OCI-LY3 (cell line): ENCODE measurements around the gene UFC1.

ENCODE experiments used
- H2AFZ ChIP-seq: fragments of 200-600, 300-600 bp; shearing (Covaris generic); 2 replicates; pipeline ENCODE4 v1.6.0; 2014; ENCODE audit warnings: antibody characterized with exemption, low read depth, low read length
- H3K27ac ChIP-seq: fragments of 200-600, 300-600 bp; sonication (generic); 2 replicates; pipeline ENCODE4 v1.5.1; 2014; ENCODE audit warnings: mild to moderate bottlenecking, low read length, moderate library complexity, mixed read lengths
- H3K27me3 ChIP-seq: fragments of 200-600, 300-600 bp; sonication (generic); 2 replicates; pipeline ENCODE4 v1.6.1; 2014; ENCODE audit warnings: low read depth, low read length, mixed read lengths
- H3K36me3 ChIP-seq: fragments of 200-600, 300-600 bp; sonication (generic); replicated peaks from 2 replicates; pipeline ENCODE3; 2014; ENCODE audit warnings: low read depth, low read length, mixed read lengths
- H3K4me1 ChIP-seq: fragments of 300-600, 200-600 bp; sonication (generic); 2 replicates; pipeline ENCODE4 v1.6.1; 2014; ENCODE audit warnings: low read length, mixed read lengths
- H3K4me2 ChIP-seq: fragments of 200-600, 300-600 bp; sonication (generic); 2 replicates; pipeline ENCODE4 v1.6.1; 2014; ENCODE audit warnings: low read length, mixed read lengths
- H3K4me3 ChIP-seq: fragments of 300-600, 200-600 bp; sonication (generic); 2 replicates; pipeline ENCODE4 v1.5.1; 2014; ENCODE audit warnings: antibody characterized with exemption, mild to moderate bottlenecking, low read length, moderate library complexity
- H3K79me2 ChIP-seq: fragments of 300-600, 200-600 bp; shearing (Covaris generic); 2 replicates; pipeline ENCODE4 v1.6.1; 2014; ENCODE audit warnings: mild to moderate bottlenecking, low read length, mixed read lengths
- H3K9ac ChIP-seq: fragments of 300-600, 200-600 bp; shearing (Covaris generic); 2 replicates; pipeline ENCODE4 v1.6.0; 2014; ENCODE audit warnings: mild to moderate bottlenecking, low read length, moderate library complexity
- H3K9me3 ChIP-seq: fragments of 200-600, 300-600 bp; shearing (Covaris generic); 2 replicates; pipeline ENCODE4 v1.6.1; 2014; ENCODE audit warnings: low read length, mixed read lengths; ENCODE audit not compliant: insufficient read depth
- H4K20me1 ChIP-seq: fragments of 200-600, 300-600 bp; sonication (generic); 2 replicates; pipeline ENCODE4 v1.6.1; 2016; ENCODE audit warnings: low read length, mixed read lengths; ENCODE audit not compliant: insufficient read depth
- EZH2phosphoT487 ChIP-seq: fragments of 200-600 bp; shearing (Covaris generic); IDR thresholded peaks from 2 replicates; pipeline ENCODE4 v1.6.1; 2018; ENCODE audit warnings: antibody characterized with exemption, mixed run types, low read depth
- TF ChIP-seq, protein P1 (sequence below): fragments of 200-600, 300-600 bp; sonication (generic); IDR thresholded peaks from 2 replicates; pipeline ENCODE4 v1.5.1; 2014; ENCODE audit warnings: antibody characterized with exemption, low read length, low read depth

Gene UFC1

DNA sequence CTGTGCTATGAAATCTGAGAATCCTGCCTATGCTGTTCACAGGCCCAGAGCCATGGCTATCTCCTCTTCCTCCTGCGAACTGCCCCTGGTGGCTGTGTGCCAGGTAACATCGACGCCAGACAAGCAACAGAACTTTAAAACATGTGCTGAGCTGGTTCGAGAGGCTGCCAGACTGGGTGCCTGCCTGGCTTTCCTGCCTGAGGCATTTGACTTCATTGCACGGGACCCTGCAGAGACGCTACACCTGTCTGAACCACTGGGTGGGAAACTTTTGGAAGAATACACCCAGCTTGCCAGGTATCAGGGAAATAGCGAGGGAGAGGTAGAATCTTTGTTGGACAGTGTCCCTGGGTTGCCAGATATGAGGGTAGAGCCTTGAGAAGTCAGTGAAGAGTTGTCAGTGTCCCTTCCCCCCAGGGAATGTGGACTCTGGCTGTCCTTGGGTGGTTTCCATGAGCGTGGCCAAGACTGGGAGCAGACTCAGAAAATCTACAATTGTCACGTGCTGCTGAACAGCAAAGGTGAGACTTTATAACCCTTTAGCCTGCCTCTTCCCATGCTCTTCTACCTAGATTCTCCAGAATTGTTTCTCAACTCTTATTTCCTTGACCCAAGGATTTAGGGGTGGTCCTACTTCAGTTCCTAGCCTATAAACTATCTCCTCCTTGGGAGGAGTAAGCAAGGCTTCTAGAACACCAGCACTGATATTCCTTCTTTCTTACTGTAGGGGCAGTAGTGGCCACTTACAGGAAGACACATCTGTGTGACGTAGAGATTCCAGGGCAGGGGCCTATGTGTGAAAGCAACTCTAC is 34.5 kb upstream of the UFC1 start:
- TF ChIP-seq, protein P1, sequence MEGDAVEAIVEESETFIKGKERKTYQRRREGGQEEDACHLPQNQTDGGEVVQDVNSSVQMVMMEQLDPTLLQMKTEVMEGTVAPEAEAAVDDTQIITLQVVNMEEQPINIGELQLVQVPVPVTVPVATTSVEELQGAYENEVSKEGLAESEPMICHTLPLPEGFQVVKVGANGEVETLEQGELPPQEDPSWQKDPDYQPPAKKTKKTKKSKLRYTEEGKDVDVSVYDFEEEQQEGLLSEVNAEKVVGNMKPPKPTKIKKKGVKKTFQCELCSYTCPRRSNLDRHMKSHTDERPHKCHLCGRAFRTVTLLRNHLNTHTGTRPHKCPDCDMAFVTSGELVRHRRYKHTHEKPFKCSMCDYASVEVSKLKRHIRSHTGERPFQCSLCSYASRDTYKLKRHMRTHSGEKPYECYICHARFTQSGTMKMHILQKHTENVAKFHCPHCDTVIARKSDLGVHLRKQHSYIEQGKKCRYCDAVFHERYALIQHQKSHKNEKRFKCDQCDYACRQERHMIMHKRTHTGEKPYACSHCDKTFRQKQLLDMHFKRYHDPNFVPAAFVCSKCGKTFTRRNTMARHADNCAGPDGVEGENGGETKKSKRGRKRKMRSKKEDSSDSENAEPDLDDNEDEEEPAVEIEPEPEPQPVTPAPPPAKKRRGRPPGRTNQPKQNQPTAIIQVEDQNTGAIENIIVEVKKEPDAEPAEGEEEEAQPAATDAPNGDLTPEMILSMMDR, result peak; percentile 41
- no peak for TF ChIP-seq EZH2phosphoT487
- Histone ChIP-seq H3K79me2 (peaks cover 55% of the 10 kb centered on the region), H3K36me3 (peaks cover 49% of the 10 kb centered on the region), H3K27ac (peak overlapping the region; percentile 5), H2AFZ (no peak overlapping the region), H3K4me1 (peaks cover 38% of the 10 kb centered on the region), H4K20me1 (peaks cover 13% of the 10 kb centered on the region), H3K4me3 (peak overlapping the region; percentile 88; the same call in 1 of the 2 replicates), H3K9me3 (no peaks in the 10 kb centered on the region), H3K9ac (no peak overlapping the region), H3K4me2 (peak overlapping the region; percentile 85), H3K27me3 (no peaks in the 10 kb centered on the region)

DNA sequence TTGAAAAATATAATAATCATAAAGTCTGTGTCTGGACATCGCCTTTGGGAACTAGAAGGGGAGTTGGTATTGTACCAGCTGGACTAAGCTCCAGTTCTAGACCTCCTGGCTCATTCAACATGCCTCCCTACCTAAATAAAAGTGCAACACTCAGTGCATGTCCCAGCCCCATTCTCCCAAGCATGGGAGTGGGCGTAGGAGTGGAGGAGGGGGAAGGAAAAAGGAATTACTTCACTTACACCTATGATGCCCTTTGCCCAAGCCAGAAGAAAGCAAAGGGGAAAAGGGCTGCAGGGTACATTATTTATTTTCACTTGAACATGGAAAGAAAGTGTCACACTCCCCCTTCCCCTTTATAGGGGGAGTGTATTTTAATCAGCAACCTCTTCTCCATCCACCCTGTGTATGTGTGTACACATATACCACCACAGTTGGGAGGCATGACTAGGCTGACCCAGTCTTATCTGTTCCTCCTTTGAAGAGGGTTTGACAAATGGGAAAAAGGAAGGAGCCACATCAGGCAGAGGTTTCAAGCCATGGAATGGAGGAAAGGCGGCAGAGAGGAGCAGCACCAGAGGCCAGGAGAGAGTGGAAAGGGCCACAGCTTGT is 32.6 kb upstream of the UFC1 start:
- Histone ChIP-seq H3K4me3 (no peak overlapping the region), H3K36me3 (peaks cover 57% of the 10 kb centered on the region), H3K4me1 (peaks cover 38% of the 10 kb centered on the region), H2AFZ (no peak overlapping the region), H3K9me3 (no peaks in the 10 kb centered on the region), H3K79me2 (peaks cover 46% of the 10 kb centered on the region), H4K20me1 (no peaks in the 10 kb centered on the region), H3K4me2 (peak overlapping the region; percentile 43), H3K27ac (peak overlapping the region; percentile 42), H3K27me3 (no peaks in the 10 kb centered on the region), H3K9ac (peak overlapping the region; percentile 1; the same call in 1 of the 2 replicates)
- TF ChIP-seq EZH2phosphoT487, result no peak
- TF ChIP-seq, protein P1, result no peak

DNA sequence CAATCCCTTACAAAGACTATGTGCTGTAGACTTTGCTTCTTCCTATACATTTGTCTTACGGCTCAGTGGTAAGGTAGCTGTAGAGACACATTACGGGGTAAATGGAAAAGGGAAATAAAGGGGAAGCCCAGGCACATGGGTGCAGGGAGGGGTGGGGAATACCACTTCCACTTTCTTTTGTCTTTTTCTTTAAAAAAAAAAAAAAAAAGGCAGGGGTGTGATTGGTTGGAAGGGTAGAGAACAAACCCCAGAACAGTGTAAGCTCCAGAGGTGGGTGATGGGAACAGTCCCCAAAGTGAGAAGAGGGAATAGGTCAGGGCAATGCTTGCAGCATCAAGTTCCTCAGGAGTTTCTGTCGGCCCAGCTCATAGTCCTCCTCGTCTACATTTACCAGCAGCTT is 31.9 kb upstream of the UFC1 start:
- Histone ChIP-seq H3K4me3 (no peak overlapping the region), H3K4me2 (peak overlapping the region; percentile 43), H3K4me1 (peaks cover 34% of the 10 kb centered on the region), H3K27me3 (no peaks in the 10 kb centered on the region), H2AFZ (no peak overlapping the region), H3K9ac (peak overlapping the region; percentile 1; the same call in 1 of the 2 replicates), H3K27ac (peak overlapping the region; percentile 42), H3K9me3 (no peaks in the 10 kb centered on the region), H4K20me1 (no peaks in the 10 kb centered on the region), H3K79me2 (peaks cover 42% of the 10 kb centered on the region), H3K36me3 (peaks cover 59% of the 10 kb centered on the region)
- TF ChIP-seq, protein P1, result no peak
- no peak for TF ChIP-seq EZH2phosphoT487

DNA sequence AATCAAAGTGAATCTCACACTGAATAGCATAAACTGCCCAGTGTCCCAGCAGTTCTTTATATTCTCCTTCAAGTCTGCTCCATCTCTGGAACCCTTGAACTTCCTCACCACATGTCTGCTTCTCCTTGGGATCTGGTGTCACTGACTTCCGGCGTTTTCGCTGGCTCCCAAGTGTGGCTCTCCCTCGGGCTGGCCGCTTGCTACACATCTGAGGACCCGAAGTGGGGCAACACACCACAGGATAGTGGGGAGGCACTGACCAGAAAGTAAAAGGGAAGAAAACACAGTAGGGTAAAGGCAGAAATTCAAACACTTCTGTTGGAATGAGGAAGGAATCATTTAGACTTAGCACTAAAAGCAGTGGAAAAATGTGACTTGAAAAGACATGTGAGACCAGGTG is 30.8 kb upstream of the UFC1 start:
- Histone ChIP-seq H3K4me1 (peaks cover 33% of the 10 kb centered on the region), H3K79me2 (peaks cover 40% of the 10 kb centered on the region), H3K27me3 (no peaks in the 10 kb centered on the region), H2AFZ (no peak overlapping the region), H3K9ac (no peak overlapping the region), H4K20me1 (0 out of 2 replicates have a peak, but pooled peaks cover 4% of the 10 kb centered on the region), H3K27ac (no peak overlapping the region), H3K9me3 (no peaks in the 10 kb centered on the region), H3K36me3 (peaks cover 70% of the 10 kb centered on the region), H3K4me2 (no peak overlapping the region), H3K4me3 (no peak overlapping the region)
- TF ChIP-seq, protein P1, result no peak
- TF ChIP-seq EZH2phosphoT487, result no peak
